CD8-positive, alpha-beta memory T cell (primary cell): ENCODE data around the gene NT5DC4. TPM values are rescaled to one million over a fixed set of nuclear protein-coding genes. Genes with fewer than 3 reads are reported as not detected.
A peak's percentile ranks its signal among the peaks of the same experiment; 100 is the strongest.

Experiments
- CTCF ChIA-PET: fragments of 350-600 bp; sonication (Branson Sonifier 250); formaldehyde crosslinking; loops from one replicate; lab custom pipeline; 2021; ENCODE audit warnings: antibody characterized with exemption; lab: Charles Lee
- POLR2A ChIA-PET: fragments of 350-600 bp; sonication (Branson Sonifier 250); formaldehyde crosslinking; loops from one replicate; lab custom pipeline; 2021; ENCODE audit warnings: antibody characterized with exemption; lab: Charles Lee
- DNase-seq, 5 donors: peaks; one replicate each; pipeline versions ENCODE4 v3.0.0 to v3.0.0-alpha.2; 2020 to 2022; ENCODE audit warnings: mixed read lengths in 1 of 5
- H3K27ac ChIP-seq: one replicate; pipeline ENCODE4 v1.7.0; 2013; ENCODE audit warnings: low read depth, mild to moderate bottlenecking, low read length, moderate library complexity
- H3K27me3 ChIP-seq: 2 replicates; pipeline ENCODE4 v1.7.0; 2013; ENCODE audit warnings: low read length, mild to moderate bottlenecking; ENCODE audit not compliant: insufficient read depth, poor library complexity, severe bottlenecking
- H3K36me3 ChIP-seq: 2 replicates; pipeline ENCODE4 v1.7.0; 2013; ENCODE audit warnings: mild to moderate bottlenecking, low read length, moderate library complexity; ENCODE audit not compliant: insufficient read depth
- H3K4me1 ChIP-seq: 2 replicates; pipeline ENCODE4 v1.7.0; 2013; ENCODE audit warnings: mild to moderate bottlenecking, low read length, moderate library complexity; ENCODE audit not compliant: insufficient read depth
- H3K4me3 ChIP-seq: 2 replicates; pipeline ENCODE4 v1.7.0; 2013; ENCODE audit warnings: mild to moderate bottlenecking, low read length
- H3K9me3 ChIP-seq: 2 replicates; pipeline ENCODE4 v1.7.0; 2013; ENCODE audit warnings: mild to moderate bottlenecking, low read length
- H3K27ac Mint-ChIP-seq, 8 donors: one replicate each; pipeline ENCODE4 v1.8.0; 2020 to 2021; ENCODE audit warnings: mixed read lengths in 8 of 8, mild to moderate bottlenecking in 6 of 8, inconsistent platforms in 3 of 8, moderate library complexity in 3 of 8
- H3K27me3 Mint-ChIP-seq, 2 donors: one replicate each; pipeline ENCODE4 v1.8.0; 2020 to 2021; ENCODE audit warnings: mixed read lengths in 2 of 2, mild to moderate bottlenecking in 1 of 2, moderate library complexity in 1 of 2
- H3K36me3 Mint-ChIP-seq, 3 donors: one replicate each; pipeline ENCODE4 v1.8.0; 2020 to 2021; ENCODE audit warnings: mixed read lengths in 3 of 3, inconsistent platforms in 1 of 3, mild to moderate bottlenecking in 1 of 3
- H3K4me1 Mint-ChIP-seq, 3 donors: one replicate each; pipeline ENCODE4 v1.8.0; 2020 to 2021; ENCODE audit warnings: mixed read lengths in 3 of 3, inconsistent platforms in 1 of 3, mild to moderate bottlenecking in 1 of 3
- H3K4me3 Mint-ChIP-seq, 7 donors: one replicate each; pipeline ENCODE4 v1.8.0; 2020 to 2021; ENCODE audit warnings: mixed read lengths in 7 of 7, mild to moderate bottlenecking in 6 of 7, moderate library complexity in 4 of 7, inconsistent platforms in 2 of 7
- H3K9me3 Mint-ChIP-seq, 5 donors: one replicate each; pipeline ENCODE4 v1.8.0; 2020 to 2022; ENCODE audit warnings: mixed read lengths in 5 of 5, mild to moderate bottlenecking in 3 of 5, moderate library complexity in 2 of 5, inconsistent platforms in 1 of 5
- polyA plus RNA-seq: library from polyadenylated mRNA; unstranded; fragments of 300-500 nt; fragmentation: Illumina TruSeq; gene quantifications from one replicate; pipeline ENCODE4 v1.2.3, GENCODE V29; 2021
- total RNA-seq, 2 experiments: library from RNA; stranded (reverse); gene quantifications; one replicate each; pipeline ENCODE4 v1.2.3, GENCODE V29; 2021

Gene NT5DC4
- total and polyA plus RNA-seq, 3 experiments from 2014 or later = not detected

- Histone ChIP-seq H3K27me3 (no peaks in the 10 kb centered on the region), H3K9me3 (no peaks in the 10 kb centered on the region), H3K27ac (no peak overlapping the region), H3K4me3 (no peak overlapping the region), H3K4me1 (no peaks in the 10 kb centered on the region), H3K36me3 (no peaks in the 10 kb centered on the region)
- CTCF ChIA-PET = no interaction called here
- H3K4me1 Mint-ChIP-seq = peaks cover 13 to 52% (median 27%) of the 10 kb centered on the region in 3 donors
- H3K9me3 Mint-ChIP-seq = no peaks in the 10 kb centered on the region
- no peaks in the 10 kb centered on the region for H3K36me3 Mint-ChIP-seq
- DNase-seq = no peak
- no peaks in the 10 kb centered on the region for H3K27me3 Mint-ChIP-seq
- POLR2A ChIA-PET = no interaction called here
- peak overlapping the region in 2 of 7 donors; percentile 4 to 24 for H3K4me3 Mint-ChIP-seq
- H3K27ac Mint-ChIP-seq = peak overlapping the region in 5 of 8 donors; percentile 2 to 49 (median 34)
Observed at GRCh38 chr2:112756207-112756606, 35.4 kb downstream of the NT5DC4 start.

GRCh38 chr2:112757265-112757664 lies 36.4 kb downstream of the NT5DC4 start:
- DNase-seq = no peak
- no peak overlapping the region for H3K4me3 Mint-ChIP-seq
- H3K4me3 ChIP-seq = no peak overlapping the region
- peaks cover 13 to 50% (median 22%) of the 10 kb centered on the region in 3 donors for H3K4me1 Mint-ChIP-seq
- H3K27ac ChIP-seq = no peak overlapping the region
- no peaks in the 10 kb centered on the region for H3K9me3 Mint-ChIP-seq
- H3K27me3 ChIP-seq = no peaks in the 10 kb centered on the region
- H3K36me3 Mint-ChIP-seq = no peaks in the 10 kb centered on the region
- no peaks in the 10 kb centered on the region for H3K4me1 ChIP-seq
- POLR2A ChIA-PET = no interaction called here
- H3K9me3 ChIP-seq = no peaks in the 10 kb centered on the region
- no peaks in the 10 kb centered on the region for H3K36me3 ChIP-seq
- CTCF ChIA-PET = interaction anchor here (0.7 kb wide), 1 partner anchor 11 kb away, joined by 3 read pairs; no protein-coding TSS in a partner anchor
- H3K27me3 Mint-ChIP-seq = no peaks in the 10 kb centered on the region
- H3K27ac Mint-ChIP-seq = no peak overlapping the region

- no peak overlapping the region for H3K4me3 Mint-ChIP-seq
- H3K27me3 ChIP-seq = no peaks in the 10 kb centered on the region
- ChIA-PET POLR2A (no interaction called here), CTCF (no interaction called here)
- H3K36me3 ChIP-seq = no peaks in the 10 kb centered on the region
- H3K36me3 Mint-ChIP-seq = no peaks in the 10 kb centered on the region
- no peaks in the 10 kb centered on the region for H3K9me3 Mint-ChIP-seq
- H3K9me3 ChIP-seq = no peaks in the 10 kb centered on the region
- no peak for DNase-seq
- H3K27ac ChIP-seq = no peak overlapping the region
- no peak overlapping the region for H3K4me3 ChIP-seq
- H3K4me1 ChIP-seq = peaks cover under 1% of the 10 kb centered on the region
- no peaks in the 10 kb centered on the region for H3K27me3 Mint-ChIP-seq
- H3K27ac Mint-ChIP-seq = no peak overlapping the region
- H3K4me1 Mint-ChIP-seq = peaks cover 15 to 51% (median 28%) of the 10 kb centered on the region in 3 donors
Observed at GRCh38 chr2:112758711-112759110, 37.9 kb downstream of the NT5DC4 start.

- peaks cover 24 to 51% (median 33%) of the 10 kb centered on the region in 3 donors for H3K4me1 Mint-ChIP-seq
- ChIA-PET CTCF (interaction anchor here (0.8 to 1.1 kb wide), 3 partner anchors 9 to 125 kb away, joined by 3 to 4 read pairs (median 3); no protein-coding TSS in a partner anchor), POLR2A (no interaction called here)
- H3K36me3 Mint-ChIP-seq = peaks cover 0 to 5% (median 0%) of the 10 kb centered on the region in 3 donors
- Histone ChIP-seq H3K36me3 (no peaks in the 10 kb centered on the region), H3K9me3 (no peaks in the 10 kb centered on the region), H3K27me3 (no peaks in the 10 kb centered on the region), H3K27ac (no peak overlapping the region), H3K4me3 (no peak overlapping the region), H3K4me1 (peaks cover 11% of the 10 kb centered on the region)
- no peak overlapping the region for H3K4me3 Mint-ChIP-seq
- H3K9me3 Mint-ChIP-seq = no peaks in the 10 kb centered on the region
- H3K27me3 Mint-ChIP-seq = no peaks in the 10 kb centered on the region
- H3K27ac Mint-ChIP-seq = no peak overlapping the region
- DNase-seq = no peak
Observed at GRCh38 chr2:112760149-112760548, 39.3 kb downstream of the NT5DC4 start.

GRCh38 chr2:112762276-112762675 lies 41.5 kb downstream of the NT5DC4 start:
- H3K36me3 Mint-ChIP-seq = peaks cover 0 to 5% (median 0%) of the 10 kb centered on the region in 3 donors
- Histone ChIP-seq H3K4me1 (peaks cover 14% of the 10 kb centered on the region), H3K27me3 (no peaks in the 10 kb centered on the region), H3K4me3 (no peak overlapping the region), H3K27ac (no peak overlapping the region), H3K9me3 (no peaks in the 10 kb centered on the region), H3K36me3 (no peaks in the 10 kb centered on the region)
- H3K9me3 Mint-ChIP-seq = no peaks in the 10 kb centered on the region
- CTCF ChIA-PET = interaction anchor here (0.9 to 1.3 kb wide), 2 partner anchors 13 to 21 kb away, joined by 3 to 4 read pairs; no protein-coding TSS in a partner anchor
- peaks cover 21 to 43% (median 26%) of the 10 kb centered on the region in 3 donors for H3K4me1 Mint-ChIP-seq
- no peak overlapping the region for H3K4me3 Mint-ChIP-seq
- DNase-seq = no peak
- no peak overlapping the region for H3K27ac Mint-ChIP-seq
- POLR2A ChIA-PET = no interaction called here
- H3K27me3 Mint-ChIP-seq = no peaks in the 10 kb centered on the region

- Mint-ChIP-seq H3K36me3 (peaks cover 0 to 5% (median 0%) of the 10 kb centered on the region in 3 donors), H3K4me1 (peaks cover 29 to 47% (median 39%) of the 10 kb centered on the region in 3 donors), H3K27me3 (no peaks in the 10 kb centered on the region), H3K9me3 (no peaks in the 10 kb centered on the region), H3K27ac (peak within 1 kb of the TSS; percentile 65 to 96 (median 90)), H3K4me3 (peak within 1 kb of the TSS; percentile 88 to 98 (median 95))
- POLR2A ChIA-PET = no interaction called here
- Histone ChIP-seq H3K27ac (peak within 1 kb of the TSS; percentile 79), H3K27me3 (no peaks in the 10 kb centered on the region), H3K36me3 (no peaks in the 10 kb centered on the region), H3K4me1 (peaks cover 14% of the 10 kb centered on the region), H3K4me3 (peak within 1 kb of the TSS; percentile 90), H3K9me3 (no peaks in the 10 kb centered on the region)
- CTCF ChIA-PET = interaction anchor here (0.9 to 1.5 kb wide), 2 partner anchors 15 kb away, joined by 4 to 7 read pairs; no protein-coding TSS in a partner anchor
- peak; percentile 94 to 97 (median 94) for DNase-seq
Observed at GRCh38 chr2:112764071-112765044, 43.5 kb downstream of the NT5DC4 start, which contains the start of gene CKAP2L. TSS of gene CKAP2L (minus strand) at chr2:112764609. CDS start at chr2:112764598, 11 bp downstream.

GRCh38 chr2:112765251-112765650 lies 44.4 kb downstream of the NT5DC4 start:
- Mint-ChIP-seq H3K36me3 (peaks cover 0 to 5% (median 0%) of the 10 kb centered on the region in 3 donors), H3K4me3 (peak overlapping the region; percentile 88 to 98 (median 95)), H3K4me1 (peaks cover 29 to 47% (median 39%) of the 10 kb centered on the region in 3 donors), H3K9me3 (no peaks in the 10 kb centered on the region), H3K27me3 (no peaks in the 10 kb centered on the region), H3K27ac (peak overlapping the region in 7 of 8 donors; percentile 38 to 96 (median 74))
- ChIA-PET POLR2A (no interaction called here), CTCF (interaction anchor here (0.9 kb wide), 1 partner anchor 16 kb away, joined by 4 read pairs; no protein-coding TSS in a partner anchor)
- no peaks in the 10 kb centered on the region for H3K27me3 ChIP-seq
- no peaks in the 10 kb centered on the region for H3K9me3 ChIP-seq
- H3K4me1 ChIP-seq = peaks cover 14% of the 10 kb centered on the region
- no peak for DNase-seq
- H3K27ac ChIP-seq = peak overlapping the region; percentile 74
- H3K36me3 ChIP-seq = no peaks in the 10 kb centered on the region
- peak overlapping the region; percentile 90 for H3K4me3 ChIP-seq
